Ramos (cell line): ENCODE measurements around the gene TRPC4.

Experiments used
- in situ Hi-C: fragments of 300-500 bp; cut with MboI; formaldehyde crosslinking; loops from one replicate; pipeline ENCODE4 v1.14.3; 2022; ENCODE audit warnings: low sequenced_read_pairs; ENCODE audit not compliant: unreplicated experiment

Gene TRPC4

GRCh38 chr13:37869756-37870488 is at the start of gene TRPC4:
TSS of gene TRPC4 (minus strand) at chr13:37869772. CDS start at chr13:37783333, 86,439 bp downstream.
- in situ Hi-C loops = no loop called here

GRCh38 chr13:37918751-37919150 is 49.2 kb upstream of the TRPC4 start:
- in situ Hi-C loops = no loop called here

GRCh38 chr13:37918116-37918714 is 48.6 kb upstream of the TRPC4 start:
- in situ Hi-C loops = no loop called here

- in situ Hi-C loops = no loop called here
Observed at GRCh38 chr13:37914781-37915391, 45.3 kb upstream of the TRPC4 start.

- in situ Hi-C loops = no loop called here
Observed at GRCh38 chr13:37910790-37911189, 41.2 kb upstream of the TRPC4 start.

GRCh38 chr13:37906880-37907279 is 37.3 kb upstream of the TRPC4 start:
- in situ Hi-C loops = no loop called here

GRCh38 chr13:37905736-37906135 is 36.2 kb upstream of the TRPC4 start:
- in situ Hi-C loops = no loop called here

GRCh38 chr13:37899753-37900152 is 30.2 kb upstream of the TRPC4 start:
- in situ Hi-C loops = no loop called here

GRCh38 chr13:37893321-37893720 is 23.7 kb upstream of the TRPC4 start:
- in situ Hi-C loops = no loop called here

GRCh38 chr13:37889820-37890219 is 20.2 kb upstream of the TRPC4 start:
- in situ Hi-C loops = no loop called here

GRCh38 chr13:37889102-37889501 is 19.5 kb upstream of the TRPC4 start:
- in situ Hi-C loops = no loop called here

- in situ Hi-C loops = no loop called here
Observed at GRCh38 chr13:37886879-37887278, 17.3 kb upstream of the TRPC4 start.

- in situ Hi-C loops = no loop called here
Observed at GRCh38 chr13:37884674-37885073, 15.1 kb upstream of the TRPC4 start.

- in situ Hi-C loops = no loop called here
Observed at GRCh38 chr13:37884026-37884425, 14.5 kb upstream of the TRPC4 start.

GRCh38 chr13:37878921-37879320 is 9.3 kb upstream of the TRPC4 start:
- in situ Hi-C loops = no loop called here

- in situ Hi-C loops = no loop called here
Observed at GRCh38 chr13:37878496-37878895, 8.9 kb upstream of the TRPC4 start.

GRCh38 chr13:37870895-37871550 is 1.5 kb upstream of the TRPC4 start:
- in situ Hi-C loops = no loop called here

- in situ Hi-C loops = no loop called here
Observed at GRCh38 chr13:37870489-37870845, 895 bp upstream of the TRPC4 start.

- in situ Hi-C loops = no loop called here
Observed at GRCh38 chr13:37869506-37869755, 141 bp downstream of the TRPC4 start.

- in situ Hi-C loops = no loop called here
Observed at GRCh38 chr13:37868691-37869505, 674 bp downstream of the TRPC4 start.

GRCh38 chr13:37863708-37864107 is 5.9 kb downstream of the TRPC4 start:
- in situ Hi-C loops = no loop called here
